Muscle layer of duodenum (tissue), 2 donors: ENCODE measurements around the gene KBTBD2.
"Not testable (repeated sequence)": the region's sequence is repeated elsewhere in the genome, so short reads cannot be mapped to it uniquely, and the experiment has no call there.

Experiments used
- H3K27ac ChIP-seq: one replicate; pipeline ENCODE4 v1.7.0; 2013; ENCODE audit warnings: mild to moderate bottlenecking, low read length
- H3K27me3 ChIP-seq: one replicate; pipeline ENCODE4 v1.7.0; 2013; ENCODE audit warnings: low read depth, mild to moderate bottlenecking, control low read depth, low read length
- H3K36me3 ChIP-seq, 2 donors: one replicate each; pipeline ENCODE4 v1.7.0; 2013; ENCODE audit warnings: low read length in 2 of 2, control low read depth in 1 of 2, mild to moderate bottlenecking in 1 of 2; ENCODE audit not compliant: insufficient read depth in 2 of 2, control insufficient read depth in 1 of 2
- H3K4me1 ChIP-seq, 2 donors: one replicate each; pipeline ENCODE4 v1.7.0; 2013; ENCODE audit warnings: low read length in 2 of 2, mild to moderate bottlenecking in 2 of 2, control low read depth in 1 of 2, moderate library complexity in 1 of 2; ENCODE audit not compliant: insufficient read depth in 2 of 2, control insufficient read depth in 1 of 2
- H3K4me3 ChIP-seq, 2 donors: one replicate each; pipeline ENCODE4 v1.7.0; 2013; ENCODE audit warnings: low read length in 2 of 2, low read depth in 1 of 2, mild to moderate bottlenecking in 1 of 2
- H3K9me3 ChIP-seq, 2 donors: one replicate each; pipeline ENCODE4 v1.7.0; 2013; ENCODE audit warnings: low read length in 2 of 2, control low read depth in 1 of 2, mild to moderate bottlenecking in 1 of 2; ENCODE audit not compliant: control insufficient read depth in 1 of 2
- donor health status: healthy.

KBTBD2 gene

DNA sequence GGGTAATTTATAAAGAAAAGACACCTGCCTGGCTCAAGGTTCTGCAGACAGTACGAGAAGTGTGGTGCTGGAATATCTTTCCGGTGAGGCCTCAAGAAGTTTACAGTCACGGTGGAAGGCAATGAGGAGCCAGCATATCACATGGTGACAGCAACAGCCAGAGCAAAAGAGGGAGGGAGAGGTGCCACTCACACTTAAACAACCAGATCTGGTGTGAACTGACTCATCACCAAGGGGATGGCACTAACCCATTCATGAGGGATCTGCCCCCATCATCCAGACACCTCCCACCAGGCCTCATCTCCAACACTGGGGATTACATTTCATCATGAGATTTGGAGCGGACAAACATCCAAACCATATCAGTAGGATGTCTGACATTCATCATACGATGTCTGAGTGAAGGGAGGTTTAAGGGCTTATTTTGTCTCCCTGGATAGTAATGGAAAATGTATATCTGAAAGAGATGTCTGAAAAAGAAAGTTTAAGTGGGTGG, 23.5 kb upstream of the KBTBD2 start:
- Histone ChIP-seq H3K4me3 (no peak overlapping the region), H3K27me3 (no peaks in the 10 kb centered on the region), H3K36me3 (peaks cover 26 to 46% of the 10 kb centered on the region in 2 donors), H3K4me1 (no peaks in the 10 kb centered on the region), H3K27ac (no peak overlapping the region), H3K9me3 (no peaks in the 10 kb centered on the region)

DNA sequence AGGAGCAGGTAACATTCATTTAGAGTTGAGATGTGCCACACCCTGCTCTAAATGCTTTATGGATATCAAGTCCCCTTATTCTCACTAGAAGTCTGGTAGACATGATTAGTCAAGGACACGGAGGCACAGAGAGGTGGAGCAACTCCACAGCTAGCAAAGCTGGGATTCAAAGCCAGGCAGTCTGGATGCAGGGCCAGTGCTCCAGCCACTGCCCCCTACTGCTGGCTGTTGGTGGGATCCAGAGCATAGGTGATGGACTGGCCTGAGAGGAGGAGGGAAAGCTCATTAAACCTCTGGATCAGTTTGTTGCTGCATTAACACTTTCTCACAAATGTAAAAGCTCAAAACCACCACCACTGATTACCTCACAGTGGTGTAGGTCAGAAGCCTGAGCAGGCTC, 22.6 kb upstream of the KBTBD2 start:
- no peaks in the 10 kb centered on the region for H3K27me3 ChIP-seq
- H3K27ac ChIP-seq: no peak overlapping the region
- peaks cover 26 to 45% of the 10 kb centered on the region in 2 donors for H3K36me3 ChIP-seq
- no peak overlapping the region for H3K4me3 ChIP-seq
- no peaks in the 10 kb centered on the region for H3K9me3 ChIP-seq
- no peaks in the 10 kb centered on the region for H3K4me1 ChIP-seq

DNA sequence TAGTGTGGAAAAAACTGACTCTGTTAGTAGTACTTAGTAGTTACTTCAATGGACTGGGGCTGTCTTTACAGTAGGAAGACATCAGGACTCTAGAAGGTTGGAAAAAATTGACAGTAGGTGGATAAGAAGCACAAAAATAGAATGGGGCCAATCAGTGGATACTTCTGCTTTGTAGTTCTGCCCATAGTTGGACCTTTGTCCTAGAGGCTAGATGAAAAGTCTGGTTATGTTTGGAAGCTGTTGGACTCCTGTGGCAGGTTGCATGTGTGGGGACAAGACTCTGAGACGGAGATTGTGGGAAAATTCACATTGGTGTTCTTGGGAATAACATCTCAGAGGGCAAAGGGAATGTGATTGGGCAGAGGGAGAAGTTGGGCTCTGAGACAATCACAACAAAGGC, 18.6 kb upstream of the KBTBD2 start:
- Histone ChIP-seq H3K4me3 (no peak overlapping the region), H3K36me3 (peaks cover 5 to 12% of the 10 kb centered on the region in 2 donors), H3K27ac (no peak overlapping the region), H3K27me3 (no peaks in the 10 kb centered on the region), H3K4me1 (no peaks in the 10 kb centered on the region), H3K9me3 (no peaks in the 10 kb centered on the region)

DNA sequence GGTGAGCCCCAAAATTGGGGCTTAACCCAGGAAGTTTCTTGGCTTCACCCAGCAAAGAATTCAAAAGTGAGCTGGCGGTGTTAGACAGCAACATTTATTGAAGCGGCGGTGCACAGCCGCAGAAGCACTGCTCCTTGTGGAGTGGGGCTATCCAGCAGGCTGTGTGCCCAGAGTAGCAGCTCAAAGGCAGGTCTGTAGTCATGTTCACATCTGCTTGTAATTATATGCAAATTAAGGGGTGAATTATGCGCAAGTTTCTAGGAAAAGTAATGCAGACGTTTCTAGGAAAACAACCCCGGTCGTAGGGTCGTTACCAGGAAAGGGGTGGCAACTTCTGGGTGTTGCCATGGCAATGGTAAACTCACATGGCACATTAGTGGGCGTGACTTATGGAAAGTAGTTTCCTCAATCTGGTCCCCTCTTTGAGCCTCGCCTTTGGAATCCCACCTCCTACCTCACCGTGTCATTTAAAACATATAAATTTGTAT, 13.7 kb upstream of the KBTBD2 start:
- Histone ChIP-seq H3K27me3 (no peaks in the 10 kb centered on the region), H3K27ac (no peak overlapping the region), H3K4me1 (no peaks in the 10 kb centered on the region), H3K9me3 (no peaks in the 10 kb centered on the region), H3K36me3 (no peaks in the 10 kb centered on the region), H3K4me3 (peak overlapping the region; percentile 44 to 56)

DNA sequence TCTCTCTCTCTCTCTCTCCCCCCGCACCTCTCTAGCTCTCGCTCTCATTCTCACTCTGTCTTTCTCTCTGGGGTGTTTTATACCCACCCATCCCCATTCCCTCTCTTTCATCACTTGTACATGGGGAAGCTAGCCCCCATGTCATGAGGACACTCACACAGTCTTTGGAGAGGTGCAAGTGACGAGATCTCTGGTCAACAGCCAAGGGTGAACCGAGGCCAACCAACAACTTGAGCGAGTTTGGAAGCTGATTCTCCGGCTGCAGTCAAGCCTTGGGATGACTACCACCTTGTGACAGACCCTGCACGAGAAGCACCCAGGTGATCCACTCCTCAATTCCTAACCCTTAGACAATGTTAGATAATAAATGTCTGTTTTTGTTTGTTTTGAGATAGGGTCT, 10.1 kb upstream of the KBTBD2 start:
- Histone ChIP-seq H3K27me3 (no peaks in the 10 kb centered on the region), H3K27ac (no peak overlapping the region), H3K4me3 (no peak overlapping the region), H3K4me1 (no peaks in the 10 kb centered on the region), H3K36me3 (no peaks in the 10 kb centered on the region), H3K9me3 (no peaks in the 10 kb centered on the region)

DNA sequence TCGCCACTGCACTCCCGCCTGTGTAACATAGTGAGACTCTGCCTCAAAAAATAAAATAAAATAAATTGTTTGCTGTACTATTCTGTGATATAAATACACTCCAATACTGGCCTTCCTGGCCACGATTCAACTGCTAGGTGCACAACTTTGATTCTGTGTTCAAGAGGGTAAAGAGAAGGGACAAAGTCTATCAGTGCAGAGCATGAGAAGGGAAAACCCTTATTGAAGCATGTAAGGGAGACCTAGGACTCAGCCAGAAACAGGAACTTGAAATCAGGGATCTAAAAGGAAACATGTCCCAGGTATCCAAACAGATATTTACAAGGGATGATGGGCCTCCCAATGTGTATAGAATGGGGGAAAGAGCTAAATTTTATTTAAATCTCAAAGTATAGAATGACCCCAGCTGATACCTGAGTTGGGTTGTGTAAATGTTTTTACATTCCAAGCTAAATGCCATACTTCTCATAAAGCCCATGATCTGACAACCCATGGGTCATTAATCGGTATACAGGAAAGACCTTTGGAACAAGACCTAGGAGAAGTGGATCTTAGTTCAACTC, 9.0 kb upstream of the KBTBD2 start:
- no peaks in the 10 kb centered on the region for H3K27me3 ChIP-seq
- no peak overlapping the region for H3K27ac ChIP-seq
- H3K36me3 ChIP-seq: no peaks in the 10 kb centered on the region
- H3K9me3 ChIP-seq: no peaks in the 10 kb centered on the region
- H3K4me1 ChIP-seq: no peaks in the 10 kb centered on the region
- no peak overlapping the region for H3K4me3 ChIP-seq

DNA sequence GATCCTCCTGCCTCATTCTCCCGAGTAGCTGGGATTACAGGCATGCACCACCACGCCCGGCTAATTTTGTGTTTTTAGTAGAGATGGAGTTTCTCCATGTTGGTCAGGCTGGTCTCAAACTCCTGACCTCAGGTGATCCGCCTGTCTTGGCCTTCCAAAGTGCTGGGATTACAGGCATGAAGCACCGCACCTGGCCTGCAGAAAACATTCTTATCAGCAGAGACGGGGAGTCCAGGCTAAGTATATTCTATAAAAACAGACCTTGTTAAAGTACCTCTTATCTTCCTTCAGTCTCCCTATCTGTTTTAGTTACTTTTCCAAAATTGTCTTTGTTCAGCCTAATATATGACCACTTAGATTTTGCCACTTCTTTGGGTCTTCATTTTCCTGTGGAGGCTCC, 5.8 kb upstream of the KBTBD2 start:
- not testable (repeated sequence) for H3K36me3 ChIP-seq, H3K27me3 ChIP-seq, H3K27ac ChIP-seq, H3K4me3 ChIP-seq, H3K9me3 ChIP-seq
- H3K4me1 ChIP-seq: peaks cover 5 to 15% of the 10 kb centered on the region in 2 donors

DNA sequence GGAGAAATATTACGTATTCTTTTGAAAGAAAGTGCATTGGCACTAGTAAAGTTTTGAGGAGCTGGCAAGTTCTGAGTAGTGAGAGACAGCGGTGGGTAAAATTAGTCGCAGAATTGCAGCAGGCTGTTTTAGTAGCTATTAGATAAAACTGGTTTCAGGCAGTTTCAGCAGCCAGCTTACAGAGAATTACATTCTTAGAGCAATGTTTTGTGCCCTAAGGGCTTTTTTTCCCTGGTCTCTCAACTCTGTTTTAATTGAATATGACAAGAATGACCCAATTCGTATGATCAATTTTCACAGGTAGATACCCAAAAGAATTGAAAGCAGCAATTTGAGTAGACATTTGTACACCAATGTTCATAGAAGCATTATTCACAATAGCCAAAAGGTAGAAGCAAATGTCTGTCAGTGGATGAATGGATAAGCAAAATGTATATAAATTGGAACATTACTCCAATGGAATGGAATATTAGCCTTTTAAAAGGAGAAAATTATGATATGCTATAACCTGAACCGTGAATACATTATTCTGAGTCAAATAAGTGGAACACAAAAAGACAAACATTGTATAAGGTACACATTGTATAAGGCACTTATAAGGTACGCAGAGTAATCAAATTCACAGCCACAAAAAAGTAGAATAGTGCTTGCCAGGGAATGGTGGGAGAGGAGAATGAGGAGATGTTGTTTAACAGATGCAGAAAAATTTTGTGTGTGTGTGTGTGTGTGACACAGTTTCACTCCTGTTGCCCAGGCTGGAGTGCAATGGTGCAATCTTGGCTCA, 5.2 kb upstream of the KBTBD2 start:
- Histone ChIP-seq H3K4me1 (peaks cover 5 to 15% of the 10 kb centered on the region in 2 donors), H3K9me3 (no peaks in the 10 kb centered on the region), H3K4me3 (no peak overlapping the region), H3K27ac (no peak overlapping the region), H3K27me3 (no peaks in the 10 kb centered on the region), H3K36me3 (peaks cover 0 to 7% of the 10 kb centered on the region in 2 donors)

DNA sequence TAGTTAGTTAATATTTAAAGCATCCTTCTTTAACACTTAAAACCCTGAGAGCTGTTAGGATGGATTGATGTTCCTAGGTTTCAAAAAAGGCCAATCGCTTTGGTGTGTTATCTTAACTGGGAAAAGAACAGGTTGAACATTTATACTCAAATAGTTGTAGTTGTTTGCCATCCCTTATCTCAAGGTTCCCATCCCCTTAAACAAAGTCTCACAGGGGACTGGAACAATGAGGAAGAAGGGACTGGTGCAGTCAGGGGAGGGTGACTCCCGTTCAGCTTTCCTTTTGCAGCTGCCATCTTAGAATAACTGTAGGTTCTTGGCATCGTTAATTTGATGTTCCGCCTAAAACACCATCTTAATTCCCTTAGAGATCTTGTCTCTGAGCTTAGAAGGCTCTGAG, 2.6 kb upstream of the KBTBD2 start:
- Histone ChIP-seq H3K9me3 (no peaks in the 10 kb centered on the region), H3K27me3 (no peaks in the 10 kb centered on the region), H3K4me3 (no peak overlapping the region), H3K4me1 (peaks cover 8 to 26% of the 10 kb centered on the region in 2 donors), H3K36me3 (peaks cover 0 to 19% of the 10 kb centered on the region in 2 donors), H3K27ac (no peak overlapping the region)

DNA sequence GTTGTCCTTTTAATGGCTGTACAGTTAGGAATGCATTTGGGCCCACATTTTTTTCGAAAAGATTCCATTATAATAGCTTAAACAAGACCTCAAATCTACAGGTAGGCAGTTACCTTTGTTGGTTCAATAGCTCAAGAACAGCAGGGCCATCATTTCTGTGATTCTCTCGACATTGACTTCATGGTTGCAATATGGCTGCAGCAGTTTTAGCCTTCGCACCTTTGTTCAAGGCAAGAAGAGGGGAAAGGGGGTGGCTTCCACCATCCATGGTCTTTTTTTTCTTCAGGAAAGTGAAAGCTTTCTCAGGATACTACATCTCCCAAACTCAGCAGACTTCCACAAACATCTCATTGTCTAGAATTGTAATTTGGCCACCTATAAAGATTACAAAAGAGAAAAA, 2.2 kb upstream of the KBTBD2 start:
- peak overlapping the region; percentile 97 for H3K27ac ChIP-seq
- H3K27me3 ChIP-seq: no peaks in the 10 kb centered on the region
- peaks cover 8 to 30% of the 10 kb centered on the region in 2 donors for H3K4me1 ChIP-seq
- H3K4me3 ChIP-seq: no peak overlapping the region
- peaks cover 0 to 19% of the 10 kb centered on the region in 2 donors for H3K36me3 ChIP-seq
- no peaks in the 10 kb centered on the region for H3K9me3 ChIP-seq

DNA sequence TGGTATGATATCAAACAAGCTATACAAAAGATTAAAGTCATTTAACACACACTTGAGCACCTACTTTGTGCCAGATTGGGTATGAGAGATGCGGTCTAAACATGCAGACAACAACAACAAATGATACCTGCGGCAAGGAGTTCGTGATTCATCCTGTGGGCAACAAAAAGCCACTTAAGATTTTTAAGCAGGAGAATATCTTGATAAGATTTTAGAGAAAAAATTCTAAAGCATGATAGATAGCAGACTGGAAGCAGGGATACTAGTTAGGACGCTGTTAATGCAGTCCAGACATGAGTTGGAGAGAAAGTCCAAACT, 1.6 kb upstream of the KBTBD2 start:
- H3K27me3 ChIP-seq: no peaks in the 10 kb centered on the region
- peak overlapping the region; percentile 97 for H3K27ac ChIP-seq
- H3K9me3 ChIP-seq: no peaks in the 10 kb centered on the region
- peak overlapping the region; percentile 69 to 70 for H3K4me3 ChIP-seq
- peaks cover 0 to 19% of the 10 kb centered on the region in 2 donors for H3K36me3 ChIP-seq
- peaks cover 8 to 35% of the 10 kb centered on the region in 2 donors for H3K4me1 ChIP-seq
